ENCODE data around the gene APOD.
"Not testable (repeated sequence)": the region's sequence is repeated elsewhere in the genome, so short reads cannot be mapped to it uniquely, and the experiment has no call there.

APOD gene

DNA sequence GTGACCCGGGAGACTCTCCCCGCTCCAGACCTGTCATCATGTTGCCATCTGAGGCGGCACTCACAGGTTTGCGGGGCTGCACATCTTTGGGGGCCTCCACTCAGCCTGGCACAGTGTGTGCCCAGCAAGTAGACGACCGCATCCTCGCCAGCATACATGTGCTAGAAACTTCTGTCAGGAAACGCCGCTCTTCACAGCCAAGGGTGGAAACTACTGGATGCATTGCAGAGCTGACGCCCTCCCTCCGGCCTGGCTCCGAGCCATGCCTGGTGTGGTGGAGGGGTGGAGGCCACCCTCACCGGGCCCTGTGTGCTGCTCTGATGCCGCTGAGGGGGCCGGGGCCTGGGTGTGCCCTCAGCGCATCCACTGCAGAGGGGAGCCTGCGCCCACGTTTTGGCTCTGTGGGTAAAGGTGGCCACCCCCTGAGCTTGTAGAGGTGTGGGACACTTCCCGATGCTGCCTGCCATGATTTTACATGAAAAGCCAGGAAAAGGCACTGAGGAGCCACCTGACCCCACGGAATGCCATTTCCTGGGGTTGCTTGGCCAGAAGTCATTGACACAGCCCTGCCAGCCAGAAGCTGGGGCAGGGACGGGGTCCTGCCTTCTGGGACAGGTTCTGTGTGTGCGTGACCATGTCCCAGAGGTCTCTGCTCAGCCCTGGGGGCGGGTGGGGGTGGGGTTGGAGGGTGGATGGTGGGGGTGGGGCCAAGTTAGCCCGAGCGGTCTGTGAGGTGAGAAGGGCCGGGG lies 39.7 kb upstream of the APOD start:
- not testable (repeated sequence) for DNase-seq; H3K9me3 Mint-ChIP-seq; H3K4me3 Mint-ChIP-seq; ATAC-seq (replicated peaks); H3K27ac Mint-ChIP-seq; H3K36me3 Mint-ChIP-seq (ENCODE audit: insufficient read depth); H3K4me1 Mint-ChIP-seq (ENCODE audit: low read depth in 2 of 2)
- H3K27me3 Mint-ChIP-seq, result peaks cover 7 to 35% of the 10 kb centered on the region in 2 donors

DNA sequence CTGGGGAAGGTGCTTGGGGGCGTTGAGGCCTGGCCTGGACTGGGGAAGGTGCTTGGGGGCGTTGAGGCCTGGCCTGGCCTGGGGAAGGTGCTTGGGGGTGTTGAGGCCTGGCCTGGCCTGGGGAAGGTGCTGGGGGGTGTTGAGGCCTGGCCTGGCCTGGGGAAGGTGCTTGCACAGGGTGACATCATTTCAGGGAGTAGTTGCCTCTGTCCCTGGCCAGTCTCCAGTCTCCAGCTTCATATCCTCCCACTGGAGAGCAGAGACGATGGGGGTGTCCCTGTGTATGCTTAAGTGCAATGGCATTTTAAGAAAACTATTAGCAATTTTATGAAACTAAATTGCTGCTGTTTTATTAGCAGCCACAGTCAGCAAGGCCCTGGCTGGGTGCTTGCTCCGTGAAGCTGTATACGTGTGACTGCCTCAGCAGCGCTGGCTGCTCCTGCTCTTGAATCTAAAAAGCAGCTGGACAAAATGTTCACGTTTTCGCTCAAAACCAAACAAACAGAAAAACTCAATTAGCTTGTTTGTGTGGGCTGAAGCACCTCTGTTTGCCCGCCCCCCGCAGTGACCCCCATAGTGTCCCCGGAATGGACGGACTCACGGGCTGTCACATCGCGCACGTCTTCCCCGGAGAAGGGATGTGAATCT lies 38.9 kb upstream of the APOD start:
- not testable (repeated sequence) for H3K27ac Mint-ChIP-seq

DNA sequence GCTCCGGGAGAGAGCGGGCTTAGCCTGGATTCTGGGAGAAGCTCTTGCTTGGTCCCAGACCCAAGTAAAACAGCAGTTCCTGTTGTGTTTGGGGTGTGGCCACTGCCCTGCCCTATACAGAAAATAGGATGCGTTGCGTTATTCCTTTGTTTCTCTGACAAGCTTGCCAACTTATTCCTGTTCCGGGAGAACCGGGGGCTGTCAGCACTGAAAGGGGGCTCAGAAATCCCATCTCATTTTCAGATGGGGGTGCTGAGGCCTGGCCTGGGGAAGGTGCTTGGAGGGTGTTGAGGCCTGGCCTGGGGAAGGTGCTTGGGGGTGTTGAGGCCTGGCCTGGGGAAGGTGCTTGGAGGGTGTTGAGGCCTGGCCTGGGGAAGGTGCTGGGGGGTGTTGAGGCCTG lies 38.3 kb upstream of the APOD start:
- not testable (repeated sequence) for ATAC-seq (replicated peaks); H3K4me1 Mint-ChIP-seq (ENCODE audit: low read depth in 2 of 2); H3K36me3 Mint-ChIP-seq (ENCODE audit: insufficient read depth); H3K9me3 Mint-ChIP-seq; DNase-seq; H3K27ac Mint-ChIP-seq
- peak overlapping the region in 1 of 2 donors; percentile 6 for H3K4me3 Mint-ChIP-seq
- peaks cover 7 to 27% of the 10 kb centered on the region in 2 donors for H3K27me3 Mint-ChIP-seq

More for the DNA sequence above, 38.9 kb upstream of the APOD start:
- not testable (repeated sequence) for H3K9me3 Mint-ChIP-seq; DNase-seq; H3K4me1 Mint-ChIP-seq (ENCODE audit: low read depth in 2 of 2); H3K4me3 Mint-ChIP-seq; ATAC-seq (replicated peaks); H3K36me3 Mint-ChIP-seq (ENCODE audit: insufficient read depth)
- H3K27me3 Mint-ChIP-seq, result peaks cover 7 to 28% of the 10 kb centered on the region in 2 donors

DNA sequence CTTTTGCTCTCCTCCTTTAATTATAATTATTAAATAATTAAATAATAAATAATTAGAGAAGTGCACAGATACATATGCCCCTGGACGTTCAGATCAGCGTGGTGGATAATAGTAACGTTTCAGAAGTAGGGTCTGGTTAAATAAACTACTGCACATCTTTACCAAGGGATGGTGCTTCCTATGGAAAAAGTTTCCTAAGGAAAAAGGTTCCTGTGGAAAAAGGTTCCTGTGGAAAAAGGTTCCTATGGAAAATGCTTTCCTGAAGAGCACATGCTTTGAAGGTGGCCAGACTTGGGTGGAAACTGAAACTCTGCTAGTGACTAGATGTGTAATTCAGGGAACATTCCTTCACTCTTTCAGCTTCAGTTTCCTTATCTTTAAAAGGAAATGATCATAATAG lies 37.4 kb upstream of the APOD start:
- not testable (repeated sequence) for H3K4me3 Mint-ChIP-seq; H3K36me3 Mint-ChIP-seq (ENCODE audit: insufficient read depth); H3K27ac Mint-ChIP-seq; H3K4me1 Mint-ChIP-seq (ENCODE audit: low read depth in 2 of 2); DNase-seq; H3K9me3 Mint-ChIP-seq; ATAC-seq (replicated peaks)
- H3K27me3 Mint-ChIP-seq, result peaks cover 7 to 27% of the 10 kb centered on the region in 2 donors

DNA sequence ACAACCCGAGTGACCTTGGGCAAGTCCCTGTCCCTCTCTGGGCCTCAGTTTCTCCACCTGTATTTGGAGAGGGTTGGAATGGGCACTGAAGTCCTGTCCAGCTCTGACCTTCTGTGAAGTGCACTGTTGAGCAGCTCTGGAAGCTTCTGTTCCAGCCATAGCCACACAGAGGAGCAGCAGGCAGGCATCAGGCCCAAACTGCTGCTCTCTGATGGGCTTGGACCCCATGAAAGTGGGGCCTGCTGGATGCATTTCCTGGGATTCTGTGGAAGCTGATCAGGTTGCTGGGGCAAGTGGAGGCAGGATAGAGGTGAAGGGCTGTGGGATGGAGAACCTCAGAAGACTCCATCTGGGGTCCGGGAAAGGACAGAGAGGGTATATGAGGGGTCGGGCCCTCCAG lies 36.7 kb upstream of the APOD start:
- ATAC-seq (replicated peaks); H3K4me1 Mint-ChIP-seq (ENCODE audit: low read depth in 2 of 2); DNase-seq; H3K9me3 Mint-ChIP-seq; H3K27ac Mint-ChIP-seq; H3K4me3 Mint-ChIP-seq; H3K36me3 Mint-ChIP-seq (ENCODE audit: insufficient read depth): not testable (repeated sequence)
- peaks cover 7 to 27% of the 10 kb centered on the region in 2 donors for H3K27me3 Mint-ChIP-seq

DNA sequence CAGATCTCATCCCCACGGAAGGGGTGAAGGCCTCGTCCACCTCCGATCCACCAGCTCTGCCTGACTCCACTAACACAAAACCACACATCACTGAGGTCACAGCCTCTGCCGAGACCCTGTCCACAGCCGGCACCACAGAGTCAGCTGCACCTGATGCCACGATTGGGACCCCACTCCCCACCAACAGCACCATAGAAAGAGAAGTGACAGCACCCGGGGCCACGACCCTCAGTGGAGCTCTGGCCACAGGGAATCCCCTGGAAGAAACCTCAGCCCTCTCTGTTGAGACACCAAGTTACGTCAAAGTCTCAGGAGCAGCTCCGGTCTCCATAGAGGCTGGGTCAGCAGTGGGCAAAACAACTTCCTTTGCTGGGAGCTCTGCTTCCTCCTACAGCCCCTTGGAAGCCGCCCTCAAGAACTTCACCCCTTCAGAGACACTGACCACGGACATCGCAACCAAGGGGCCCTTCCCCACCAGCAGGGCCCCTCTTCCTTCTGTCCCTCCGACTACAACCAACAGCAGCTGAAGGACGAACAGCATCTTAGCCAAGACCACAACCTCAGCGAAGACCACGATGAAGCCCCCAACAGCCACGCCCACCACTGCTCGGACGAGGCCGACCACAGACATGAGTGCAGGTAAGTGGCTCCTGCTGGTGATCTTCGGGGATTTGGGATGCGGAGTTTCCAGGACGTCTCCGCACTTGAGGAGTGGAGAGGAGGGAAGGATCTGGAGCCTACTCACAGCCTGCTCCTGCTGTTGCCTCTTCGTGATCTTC lies 36.0 kb upstream of the APOD start:
- not testable (repeated sequence) for DNase-seq; ATAC-seq (replicated peaks); H3K4me3 Mint-ChIP-seq; H3K36me3 Mint-ChIP-seq (ENCODE audit: insufficient read depth); H3K9me3 Mint-ChIP-seq; H3K4me1 Mint-ChIP-seq (ENCODE audit: low read depth in 2 of 2)
- Mint-ChIP-seq H3K27ac (peak overlapping the region in 1 of 2 donors; percentile 39), H3K27me3 (peaks cover 7 to 27% of the 10 kb centered on the region in 2 donors)

DNA sequence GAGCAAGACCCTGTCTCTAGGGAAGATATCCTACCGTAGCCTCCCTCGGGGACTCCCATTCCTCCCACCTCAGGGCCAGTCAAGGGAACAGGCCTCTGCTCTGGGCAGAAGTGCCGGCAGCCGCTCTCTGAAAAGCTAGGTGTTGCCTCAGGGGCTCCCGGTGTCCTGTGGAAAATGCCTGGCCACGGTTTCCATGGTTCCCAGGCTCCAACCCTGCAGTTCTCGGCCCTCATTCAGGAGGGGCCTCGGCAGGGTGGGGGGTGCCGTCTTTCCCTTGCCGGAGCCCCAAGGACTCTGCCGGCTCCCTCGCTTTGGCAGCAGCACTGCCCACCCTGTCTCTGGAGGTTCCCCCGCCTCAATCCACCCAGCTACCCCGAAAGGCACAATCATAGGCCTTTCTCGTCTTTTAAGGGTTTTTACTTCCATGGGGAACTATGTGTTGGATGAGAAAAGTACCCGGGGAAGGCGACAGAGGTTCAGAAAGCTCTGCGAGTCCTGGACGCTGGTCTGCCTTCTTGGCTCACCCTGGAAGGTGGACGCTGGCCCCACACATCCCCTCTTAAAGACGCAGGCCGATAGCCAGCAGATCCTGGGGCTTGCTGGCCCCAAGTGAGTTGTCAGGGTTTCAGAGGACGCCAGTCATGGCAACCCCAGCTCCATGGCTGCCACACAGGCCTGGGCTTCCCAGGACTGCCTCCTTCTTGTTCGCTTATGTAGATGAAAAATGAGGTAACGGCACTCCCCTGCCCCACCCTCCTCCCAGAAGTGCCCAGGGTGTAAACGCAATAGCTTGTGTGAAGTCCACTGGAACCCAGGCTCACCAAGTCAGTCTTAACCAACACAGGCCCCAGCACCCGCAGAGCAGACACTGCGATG lies 34.3 kb upstream of the APOD start:
- H3K4me1 Mint-ChIP-seq (ENCODE audit: low read depth in 2 of 2); H3K27ac Mint-ChIP-seq; DNase-seq; ATAC-seq (replicated peaks); H3K9me3 Mint-ChIP-seq; H3K4me3 Mint-ChIP-seq; H3K36me3 Mint-ChIP-seq (ENCODE audit: insufficient read depth): not testable (repeated sequence)
- H3K27me3 Mint-ChIP-seq, result peaks cover 7 to 27% of the 10 kb centered on the region in 2 donors

DNA sequence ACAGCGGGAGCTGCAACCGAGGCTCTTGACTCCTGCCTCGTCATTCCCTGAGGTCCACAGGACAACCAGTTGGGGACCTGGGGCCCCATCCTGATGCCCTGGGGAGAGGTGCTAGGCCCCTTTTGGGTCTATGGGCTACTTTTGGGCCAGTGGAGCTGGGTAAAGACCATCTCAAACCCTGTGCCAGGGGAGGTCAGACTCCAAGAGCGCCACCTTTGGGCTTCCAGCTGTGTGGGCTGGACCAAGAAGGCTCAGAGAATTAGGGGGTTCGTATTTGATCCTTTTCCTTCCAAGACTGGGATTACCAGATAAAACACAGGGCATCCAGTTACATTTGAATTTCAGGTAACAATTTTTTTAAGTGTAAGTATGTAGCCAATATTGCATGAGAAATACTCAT lies 33.4 kb upstream of the APOD start:
- ATAC-seq (replicated peaks); H3K4me1 Mint-ChIP-seq (ENCODE audit: low read depth in 2 of 2): not testable (repeated sequence)

DNA sequence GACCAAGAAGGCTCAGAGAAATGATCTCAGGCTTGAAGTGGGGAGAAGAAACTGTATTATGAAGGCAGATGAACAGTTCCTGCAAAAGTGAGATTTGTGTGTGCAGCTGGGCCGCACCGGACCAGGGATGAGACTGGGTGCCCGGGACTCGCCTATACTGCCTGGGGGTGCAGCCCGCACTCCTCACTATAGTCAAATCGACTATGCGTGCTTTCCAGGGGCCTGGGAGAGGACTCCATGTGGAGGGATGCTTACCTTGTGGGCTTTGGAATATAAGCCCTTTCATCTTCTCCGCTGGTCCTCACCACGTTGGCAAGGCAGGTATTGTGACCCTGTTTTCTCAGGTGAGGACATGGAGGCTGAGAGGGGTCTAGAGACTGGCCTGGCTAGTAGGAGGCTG lies 32.9 kb upstream of the APOD start:
- ATAC-seq (replicated peaks), result no peak
- Mint-ChIP-seq H3K9me3 (no peaks in the 10 kb centered on the region), H3K36me3 (ENCODE audit: insufficient read depth) (peaks cover 2% of the 10 kb centered on the region), H3K4me3 (no peak overlapping the region), H3K4me1 (ENCODE audit: low read depth in 2 of 2) (peaks cover 7 to 11% of the 10 kb centered on the region in 2 donors), H3K27me3 (peaks cover 7 to 19% of the 10 kb centered on the region in 2 donors), H3K27ac (no peak overlapping the region)
- no peak for DNase-seq

More for the DNA sequence above, 33.4 kb upstream of the APOD start:
- DNase-seq; H3K27ac Mint-ChIP-seq; H3K4me3 Mint-ChIP-seq; H3K36me3 Mint-ChIP-seq (ENCODE audit: insufficient read depth); H3K9me3 Mint-ChIP-seq: not testable (repeated sequence)
- H3K27me3 Mint-ChIP-seq, result peaks cover 7 to 24% of the 10 kb centered on the region in 2 donors

DNA sequence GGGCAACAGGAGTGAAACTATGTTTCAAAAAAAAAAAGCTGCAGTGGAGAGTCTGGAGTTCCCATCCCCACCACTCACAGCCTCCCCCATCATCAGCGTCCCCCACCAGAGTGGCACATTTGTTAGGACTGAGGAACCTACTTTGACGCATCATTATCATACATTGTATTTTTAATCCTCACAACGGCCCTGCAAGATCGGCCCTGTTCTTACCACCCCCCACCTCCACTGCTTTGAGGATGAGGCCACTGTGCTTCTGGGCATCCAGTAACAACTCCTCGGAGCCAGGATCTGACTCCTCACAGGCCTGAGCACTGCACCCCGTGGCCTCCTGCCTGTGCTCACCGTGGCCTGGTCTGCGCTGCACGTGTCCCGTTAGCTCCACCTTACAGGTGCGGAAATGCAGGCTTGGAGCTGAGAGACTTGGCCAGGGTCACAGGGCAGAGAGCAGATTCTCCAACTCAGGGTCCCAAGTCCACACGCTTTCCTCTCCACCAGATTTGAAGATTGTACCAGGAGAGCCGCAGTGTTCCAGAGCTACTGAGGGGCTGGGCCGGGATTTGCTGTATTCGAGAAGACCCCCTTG lies 32.3 kb upstream of the APOD start:
- not testable (repeated sequence) for H3K4me3 Mint-ChIP-seq; H3K27ac Mint-ChIP-seq; DNase-seq; ATAC-seq (replicated peaks); H3K36me3 Mint-ChIP-seq (ENCODE audit: insufficient read depth); H3K9me3 Mint-ChIP-seq
- Mint-ChIP-seq H3K4me1 (ENCODE audit: low read depth in 2 of 2) (peaks cover 7 to 11% of the 10 kb centered on the region in 2 donors), H3K27me3 (peaks cover 7 to 19% of the 10 kb centered on the region in 2 donors)

DNA sequence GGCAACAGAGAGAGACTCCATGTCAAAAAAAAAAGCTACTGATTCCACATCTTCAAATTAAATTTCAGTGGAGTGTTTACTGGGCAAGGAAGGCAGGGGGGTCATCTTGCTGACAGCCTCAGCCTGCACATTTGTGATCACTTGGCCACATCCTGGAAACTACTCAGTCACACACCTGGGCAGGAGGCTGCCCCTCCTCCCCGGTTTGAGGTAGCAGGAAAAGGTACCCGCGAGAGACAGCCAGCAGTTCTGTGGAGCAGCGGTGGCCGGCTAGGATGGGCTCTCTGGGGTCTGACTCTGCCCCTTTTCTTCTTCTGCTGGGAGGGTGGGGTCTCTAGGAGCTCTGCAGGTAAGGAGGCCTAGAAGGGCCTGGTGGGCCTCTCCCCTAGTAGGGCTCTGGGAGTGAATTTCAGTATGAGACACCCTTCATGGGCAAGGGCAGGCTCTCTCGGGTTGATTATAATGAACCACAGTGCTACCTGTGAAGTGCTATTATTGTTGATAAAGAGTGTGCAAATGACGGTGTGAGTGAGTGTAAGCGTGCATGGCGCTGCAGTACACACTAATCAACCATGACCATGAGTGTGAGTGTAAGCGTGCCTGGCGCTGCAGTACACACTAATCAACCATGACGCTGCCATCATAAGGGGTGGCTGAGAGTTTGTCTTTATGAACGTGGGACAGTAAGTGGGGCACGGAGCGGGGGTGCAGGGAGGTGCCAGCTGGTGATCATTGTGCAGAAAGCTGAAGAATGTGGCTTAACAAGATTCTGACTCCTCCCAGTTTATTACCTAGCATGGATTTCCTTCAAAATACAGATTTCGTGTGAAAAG lies 31.1 kb upstream of the APOD start:
- H3K36me3 Mint-ChIP-seq (ENCODE audit: insufficient read depth); DNase-seq; H3K27me3 Mint-ChIP-seq; H3K9me3 Mint-ChIP-seq: not testable (repeated sequence)
- Mint-ChIP-seq H3K27ac (peak overlapping the region in 1 of 2 donors; percentile 44), H3K4me3 (peak overlapping the region in 1 of 2 donors; percentile 4), H3K4me1 (ENCODE audit: low read depth in 2 of 2) (peaks cover 9 to 11% of the 10 kb centered on the region in 2 donors)
- ATAC-seq (replicated peaks), result peak; percentile 44

All from effector memory CD8-positive, alpha-beta T cell (primary cell).